ENCODE data around the gene GDPD3. TPM values are rescaled to one million over a fixed set of nuclear protein-coding genes. Genes with fewer than 3 reads are reported as not detected.
A peak's percentile ranks its signal among the peaks of the same experiment; 100 is the strongest.

GDPD3 gene
- total RNA-seq, 2 experiments from 2014 or later, result 11.5 to 12.3 TPM

DNA sequence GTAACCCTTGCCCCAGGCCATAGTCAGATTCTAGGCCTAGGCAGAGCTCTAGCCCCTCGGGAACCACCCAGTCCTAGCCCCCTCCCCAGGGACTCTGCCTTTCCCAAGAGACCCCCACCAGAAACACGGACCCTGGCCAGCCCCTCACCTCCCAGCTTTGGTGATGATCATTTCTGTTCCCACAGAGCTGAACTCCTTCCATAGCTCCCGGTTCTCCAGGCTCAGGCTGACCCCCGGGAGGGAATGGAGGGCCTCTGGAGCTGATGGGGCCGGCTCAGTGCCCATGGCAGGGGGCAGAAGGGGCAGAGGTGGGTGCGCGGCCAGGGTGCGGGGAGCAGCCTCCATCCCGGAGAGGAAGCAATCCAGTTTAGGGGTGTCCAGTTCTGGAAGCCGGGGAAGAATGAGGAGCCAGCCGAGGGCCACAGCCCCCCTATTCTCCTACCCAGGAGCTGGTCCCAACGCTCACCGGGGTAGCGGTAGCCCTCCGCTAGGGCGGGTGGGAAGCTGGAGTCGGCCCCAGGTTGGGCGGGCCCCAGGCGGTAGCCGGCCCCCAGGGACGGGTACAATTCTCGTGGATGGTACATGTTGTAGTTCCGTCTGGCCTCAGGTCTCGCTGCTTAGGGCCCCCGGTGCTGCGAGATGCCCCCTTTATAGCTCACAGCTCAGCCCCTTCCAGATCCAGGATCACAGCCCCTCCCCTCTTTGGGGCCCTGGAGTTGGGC lies 22.6 kb downstream of the GDPD3 start:
- Mint-ChIP-seq H3K4me1 (peaks cover 58% of the 10 kb centered on the region), H3K27ac (peak overlapping the region; percentile 72), H3K9me3 (no peaks in the 10 kb centered on the region), H3K36me3 (ENCODE audit: low read depth) (peaks cover 38% of the 10 kb centered on the region), H3K4me3 (peak overlapping the region; percentile 36), H3K27me3 (no peaks in the 10 kb centered on the region)
- ChIA-PET POLR2A (interaction anchor here (0.7 to 6.6 kb wide), 9 partner anchors 8 to 292 kb away, joined by 3 to 107 read pairs (median 4); partner anchors contain the start of genes ALDOA, CORO1A, KCTD13 and PPP4C), CTCF (interaction anchor here (0.5 to 4.8 kb wide), 19 partner anchors 8 to 559 kb away, joined by 3 to 58 read pairs (median 5); partner anchors contain the start of genes ALDOA, CORO1A, DCTPP1 and PPP4C)
- no peak for DNase-seq

DNA sequence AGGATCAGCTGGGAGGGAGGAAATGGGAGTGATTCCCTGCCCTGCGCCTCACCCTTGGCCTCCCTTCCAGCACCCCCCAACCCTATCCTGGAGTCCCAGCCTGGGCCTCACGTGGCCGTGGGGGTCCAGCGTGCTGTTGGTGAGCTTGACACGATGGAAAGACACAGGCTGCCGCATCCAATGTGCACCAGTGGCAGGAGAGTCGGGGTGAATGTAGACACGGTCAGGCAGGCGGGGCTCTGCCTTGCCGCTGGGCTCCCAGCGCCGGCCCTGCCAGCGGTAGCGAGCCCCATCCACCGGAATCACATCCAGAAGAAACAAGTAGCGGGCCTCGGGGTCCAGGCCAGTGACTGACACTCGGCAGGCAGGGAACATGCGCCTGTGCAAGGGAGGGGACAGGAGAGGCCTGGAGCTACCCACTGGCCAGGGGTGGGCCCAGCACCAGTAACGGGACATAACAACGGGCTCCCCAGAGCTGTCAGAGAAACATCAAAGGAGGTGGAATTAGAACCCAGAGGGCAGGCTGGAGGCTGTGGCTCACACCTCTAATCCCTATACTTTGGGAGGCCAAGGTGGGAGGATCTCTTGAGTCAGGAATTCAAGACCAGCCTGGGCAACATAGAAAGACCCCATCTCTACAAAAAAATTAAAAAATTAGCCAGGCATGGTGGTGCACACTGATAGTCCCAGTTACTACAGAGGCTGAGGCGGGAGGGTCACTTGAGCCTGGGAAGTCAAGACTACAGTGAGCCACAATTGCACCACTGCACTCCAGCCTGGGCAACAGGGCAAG lies 24.3 kb downstream of the GDPD3 start:
- Mint-ChIP-seq H3K36me3 (ENCODE audit: low read depth) (peaks cover 27% of the 10 kb centered on the region), H3K4me1 (peaks cover 44% of the 10 kb centered on the region), H3K4me3 (no peak overlapping the region), H3K9me3 (no peaks in the 10 kb centered on the region), H3K27ac (peak overlapping the region; percentile 31), H3K27me3 (no peaks in the 10 kb centered on the region)
- ChIA-PET POLR2A (interaction anchor here (4.1 to 6.6 kb wide), 3 partner anchors 12 to 96 kb away, joined by 63 to 107 read pairs (median 92); partner anchors contain the start of genes ALDOA, CORO1A and PPP4C), CTCF (interaction anchor here (1.1 to 4.8 kb wide), 3 partner anchors 12 to 54 kb away, joined by 9 to 58 read pairs (median 29); partner anchors contain the start of gene PPP4C)
- no peak for DNase-seq

DNA sequence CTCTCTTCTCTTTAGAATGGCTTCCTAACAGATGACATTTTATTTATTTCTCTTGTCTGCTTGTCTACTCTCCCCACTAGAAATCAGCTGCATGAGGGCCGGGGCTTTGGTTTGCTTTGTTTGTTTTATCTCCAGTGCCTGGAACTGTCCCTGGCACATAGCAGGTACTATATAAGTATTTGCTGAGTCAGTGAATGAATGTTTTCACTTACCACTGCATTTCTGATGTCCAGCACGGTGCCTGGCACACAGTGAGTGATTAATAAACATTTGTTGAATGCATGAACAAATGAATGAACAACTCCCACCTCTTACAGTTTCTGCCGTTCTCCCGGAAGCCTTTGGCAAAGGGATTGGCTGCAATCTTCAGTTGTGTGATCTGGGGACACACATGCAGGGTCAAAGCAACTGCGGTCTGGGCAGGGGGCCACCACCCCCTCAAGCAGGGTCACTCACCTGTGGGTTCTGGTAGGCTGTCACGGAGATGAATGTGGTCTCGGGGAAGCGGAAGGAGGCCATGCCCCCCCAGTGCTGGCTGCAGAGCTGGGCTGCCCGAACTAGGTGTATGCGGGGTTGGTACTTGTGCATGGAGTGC lies 25.0 kb downstream of the GDPD3 start:
- Mint-ChIP-seq H3K27me3 (no peaks in the 10 kb centered on the region), H3K27ac (no peak overlapping the region), H3K4me3 (no peak overlapping the region), H3K36me3 (ENCODE audit: low read depth) (peaks cover 32% of the 10 kb centered on the region), H3K4me1 (peaks cover 42% of the 10 kb centered on the region), H3K9me3 (no peaks in the 10 kb centered on the region)
- CTCF ChIA-PET, result no interaction called here
- no peak for DNase-seq
- POLR2A ChIA-PET, result interaction anchor here (1.0 to 6.6 kb wide), 2 partner anchors 10 to 11 kb away, joined by 3 to 107 read pairs; partner anchors contain the start of gene PPP4C

- Mint-ChIP-seq H3K4me1 (peaks cover 34% of the 10 kb centered on the region), H3K27ac (peak overlapping the region; percentile 12), H3K9me3 (no peaks in the 10 kb centered on the region), H3K27me3 (no peaks in the 10 kb centered on the region), H3K4me3 (no peak overlapping the region), H3K36me3 (ENCODE audit: low read depth) (peaks cover 34% of the 10 kb centered on the region)
- ChIA-PET CTCF (interaction anchor here (1.1 kb wide), 1 partner anchor 18 kb away, joined by 3 read pairs; no protein-coding TSS in a partner anchor), POLR2A (interaction anchor here (1.0 to 1.7 kb wide), 3 partner anchors 9 to 22 kb away, joined by 3 to 7 read pairs (median 3); partner anchors contain the start of genes ALDOA and PPP4C)
- no peak for DNase-seq
Measured at GRCh38 chr16:30087181-30087898, 26.0 kb downstream of the GDPD3 start.

DNA sequence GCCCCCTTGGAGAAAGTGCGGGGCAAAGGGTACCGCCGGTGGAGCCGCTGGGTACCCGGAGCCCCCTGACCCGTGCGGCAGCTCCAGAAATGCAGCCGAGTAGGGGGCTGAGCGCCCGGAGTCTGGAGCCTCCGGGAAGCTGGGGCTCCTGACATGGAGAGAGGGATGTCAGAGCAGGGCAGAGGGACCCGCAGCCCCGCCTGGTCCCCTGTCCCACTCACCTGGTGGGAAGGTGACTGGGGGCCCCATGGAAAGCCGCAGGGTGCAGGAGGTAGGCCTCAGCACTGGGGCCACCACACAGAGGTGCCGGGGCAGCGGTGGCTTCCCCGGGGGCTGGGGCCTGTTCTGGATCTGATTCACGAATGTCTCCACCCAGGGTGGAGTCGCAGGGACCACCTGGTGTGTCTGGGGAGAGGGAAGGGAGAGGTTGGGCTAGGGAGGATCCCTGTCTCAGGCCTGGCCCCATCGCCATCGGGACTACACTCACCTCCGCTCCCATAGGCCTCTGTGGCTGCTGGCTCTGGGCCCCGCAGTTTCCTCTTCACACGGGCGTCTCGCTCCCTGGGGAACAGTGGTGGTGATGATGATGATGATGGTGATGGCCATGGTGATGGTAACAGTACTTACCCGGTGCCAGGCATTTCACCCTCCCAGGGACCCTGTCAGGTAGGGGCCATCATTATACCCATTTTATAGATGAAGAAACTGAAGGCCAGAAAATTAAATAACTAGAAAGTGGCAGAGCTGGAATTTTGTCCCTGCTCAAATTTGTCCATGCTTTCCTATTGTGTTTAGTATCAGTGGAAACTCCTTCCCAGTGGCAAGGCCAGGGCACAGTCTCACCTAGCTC lies 26.8 kb downstream of the GDPD3 start:
- H3K36me3 Mint-ChIP-seq (ENCODE audit: low read depth), result peaks cover 34% of the 10 kb centered on the region
- ChIA-PET CTCF (interaction anchor here (1.1 kb wide), 1 partner anchor 19 kb away, joined by 3 read pairs; no protein-coding TSS in a partner anchor), POLR2A (interaction anchor here (1.3 to 1.7 kb wide), 2 partner anchors 10 to 21 kb away, joined by 3 to 7 read pairs; partner anchors contain the start of genes ALDOA and PPP4C)
- H3K27ac Mint-ChIP-seq, result no peak overlapping the region
- no peak for DNase-seq
- no peak overlapping the region for H3K4me3 Mint-ChIP-seq
- H3K27me3 Mint-ChIP-seq, result no peaks in the 10 kb centered on the region
- no peaks in the 10 kb centered on the region for H3K9me3 Mint-ChIP-seq
- H3K4me1 Mint-ChIP-seq, result peaks cover 26% of the 10 kb centered on the region

DNA sequence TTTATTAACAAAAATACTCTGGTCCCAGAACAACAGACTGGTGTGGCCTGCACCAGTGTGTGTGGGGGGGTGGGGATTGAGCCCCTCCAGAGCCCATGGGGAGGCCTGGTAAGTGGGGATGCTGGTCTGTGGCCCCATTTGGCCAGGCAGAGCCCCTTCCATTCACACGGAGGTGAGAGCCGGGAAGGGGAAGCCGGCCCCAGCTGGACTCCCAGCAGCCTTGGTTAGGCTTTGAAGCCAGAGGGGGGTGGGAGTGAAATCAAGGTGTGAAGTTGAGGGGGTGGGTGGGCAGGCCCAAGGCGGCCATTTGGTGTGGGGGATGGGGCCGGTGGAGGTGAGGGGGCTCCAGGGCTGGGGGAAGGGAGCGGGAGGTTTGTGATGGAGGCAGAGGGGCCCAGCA lies 27.5 kb downstream of the GDPD3 start:
- POLR2A ChIA-PET, result interaction anchor here (1.7 kb wide), 1 partner anchor 9 kb away, joined by 7 read pairs; the partner anchor contains the start of gene PPP4C
- H3K36me3 Mint-ChIP-seq (ENCODE audit: low read depth), result peaks cover 39% of the 10 kb centered on the region
- no peak overlapping the region for H3K27ac Mint-ChIP-seq
- peaks cover 24% of the 10 kb centered on the region for H3K4me1 Mint-ChIP-seq
- H3K4me3 Mint-ChIP-seq, result no peak overlapping the region
- CTCF ChIA-PET, result no interaction called here
- H3K9me3 Mint-ChIP-seq, result no peaks in the 10 kb centered on the region
- DNase-seq, result no peak
- H3K27me3 Mint-ChIP-seq, result no peaks in the 10 kb centered on the region

- no peak overlapping the region for H3K4me3 Mint-ChIP-seq
- DNase-seq, result no peak
- no peaks in the 10 kb centered on the region for H3K27me3 Mint-ChIP-seq
- no peaks in the 10 kb centered on the region for H3K9me3 Mint-ChIP-seq
- peaks cover 19% of the 10 kb centered on the region for H3K4me1 Mint-ChIP-seq
- H3K36me3 Mint-ChIP-seq (ENCODE audit: low read depth), result peaks cover 41% of the 10 kb centered on the region
- CTCF ChIA-PET, result no interaction called here
- POLR2A ChIA-PET, result no interaction called here
- no peak overlapping the region for H3K27ac Mint-ChIP-seq
Measured at GRCh38 chr16:30085247-30085646, 28.1 kb downstream of the GDPD3 start.

DNA sequence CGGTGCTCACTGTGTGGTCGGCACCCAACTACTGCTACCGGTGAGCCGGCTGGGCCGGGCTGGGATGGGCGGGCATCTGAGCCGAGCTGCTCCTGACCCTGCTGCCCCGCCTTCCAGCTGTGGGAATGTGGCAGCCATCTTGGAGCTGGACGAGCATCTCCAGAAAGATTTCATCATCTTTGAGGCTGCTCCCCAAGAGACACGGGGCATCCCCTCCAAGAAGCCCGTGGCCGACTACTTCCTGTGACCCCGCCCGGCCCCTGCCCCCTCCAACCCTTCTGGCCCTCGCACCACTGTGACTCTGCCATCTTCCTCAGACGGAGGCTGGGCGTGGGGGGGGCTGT lies 28.5 kb downstream of the GDPD3 start:
- Mint-ChIP-seq H3K4me3 (no peak overlapping the region), H3K27me3 (no peaks in the 10 kb centered on the region), H3K36me3 (ENCODE audit: low read depth) (peaks cover 43% of the 10 kb centered on the region), H3K4me1 (peaks cover 15% of the 10 kb centered on the region), H3K9me3 (no peaks in the 10 kb centered on the region), H3K27ac (no peak overlapping the region)
- ChIA-PET CTCF (no interaction called here), POLR2A (interaction anchor here (1.2 kb wide), 1 partner anchor 10 kb away, joined by 4 read pairs; no protein-coding TSS in a partner anchor)
- no peak for DNase-seq

- no peaks in the 10 kb centered on the region for H3K9me3 Mint-ChIP-seq
- POLR2A ChIA-PET, result interaction anchor here (1.2 kb wide), 1 partner anchor 10 kb away, joined by 4 read pairs; no protein-coding TSS in a partner anchor
- CTCF ChIA-PET, result no interaction called here
- no peak for DNase-seq
- no peak overlapping the region for H3K4me3 Mint-ChIP-seq
- no peaks in the 10 kb centered on the region for H3K27me3 Mint-ChIP-seq
- H3K27ac Mint-ChIP-seq, result no peak overlapping the region
- peaks cover 13% of the 10 kb centered on the region for H3K4me1 Mint-ChIP-seq
- H3K36me3 Mint-ChIP-seq (ENCODE audit: low read depth), result peaks cover 48% of the 10 kb centered on the region
Measured at GRCh38 chr16:30084096-30084815, 29.1 kb downstream of the GDPD3 start.

GRCh38 chr16:30083216-30084055 lies 29.9 kb downstream of the GDPD3 start:
- ChIA-PET POLR2A (interaction anchor here (1.0 to 1.5 kb wide), 3 partner anchors 8 to 18 kb away, joined by 4 read pairs; partner anchors contain the start of genes ALDOA and TBX6), CTCF (interaction anchor here (0.9 to 1.1 kb wide), 2 partner anchors 8 to 24 kb away, joined by 3 to 4 read pairs; partner anchors contain the start of gene TBX6)
- no peak overlapping the region for H3K4me3 Mint-ChIP-seq
- H3K27me3 Mint-ChIP-seq, result no peaks in the 10 kb centered on the region
- no peaks in the 10 kb centered on the region for H3K9me3 Mint-ChIP-seq
- peaks cover 11% of the 10 kb centered on the region for H3K4me1 Mint-ChIP-seq
- DNase-seq, result no peak
- peaks cover 56% of the 10 kb centered on the region for H3K36me3 Mint-ChIP-seq (ENCODE audit: low read depth)
- H3K27ac Mint-ChIP-seq, result no peak overlapping the region
